ENCODE measurements around the gene ASB2.

ASB2 gene

DNA sequence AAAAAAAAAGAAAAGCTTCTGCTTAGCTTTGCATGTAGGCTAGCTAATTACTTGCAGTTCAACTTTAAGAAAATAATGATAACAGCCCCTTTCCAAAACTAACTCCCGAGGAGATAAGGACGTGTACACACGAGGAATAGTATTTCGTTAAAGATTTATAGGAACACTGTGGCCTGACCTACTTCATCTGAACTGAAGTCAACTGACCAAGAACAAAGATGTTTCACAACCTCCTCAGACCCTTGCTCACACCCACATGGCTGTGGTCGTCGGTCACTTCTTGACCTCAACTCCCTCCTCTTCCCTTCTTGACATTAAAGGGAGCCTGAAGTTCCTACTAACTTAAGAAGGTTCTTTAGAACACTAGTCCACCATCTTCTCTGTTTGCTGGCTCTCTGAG, 74.6 kb downstream of the ASB2 start:
- no peak for DNase-seq

DNA sequence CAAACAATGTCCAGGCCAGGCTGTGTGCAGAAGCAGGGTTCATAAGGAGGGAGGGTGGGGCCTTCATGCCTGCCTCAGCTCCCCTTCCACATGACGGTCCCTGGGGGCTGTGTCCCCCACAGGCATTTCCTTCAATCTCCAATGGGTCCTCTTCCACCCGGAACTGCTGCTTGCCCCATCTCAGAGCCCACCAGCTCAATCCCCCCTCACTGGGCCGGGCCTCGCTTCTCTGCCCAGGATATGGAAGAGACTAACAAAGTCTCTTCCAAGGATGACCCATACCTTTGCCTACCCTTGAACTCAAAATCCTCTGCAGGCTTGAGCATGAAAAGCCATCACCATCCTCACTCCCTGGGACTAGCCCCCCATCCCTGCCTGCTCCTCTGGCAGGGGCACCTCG, 77.6 kb downstream of the ASB2 start:
- no peak for DNase-seq

GRCh38 chr14:93898081-93898611, 78.2 kb downstream of the ASB2 start:
- DNase-seq = no peak

- peak in 1 of 2 experiments; percentile 15 for DNase-seq
Measured at GRCh38 chr14:93897476-93897845, 78.9 kb downstream of the ASB2 start.

DNA sequence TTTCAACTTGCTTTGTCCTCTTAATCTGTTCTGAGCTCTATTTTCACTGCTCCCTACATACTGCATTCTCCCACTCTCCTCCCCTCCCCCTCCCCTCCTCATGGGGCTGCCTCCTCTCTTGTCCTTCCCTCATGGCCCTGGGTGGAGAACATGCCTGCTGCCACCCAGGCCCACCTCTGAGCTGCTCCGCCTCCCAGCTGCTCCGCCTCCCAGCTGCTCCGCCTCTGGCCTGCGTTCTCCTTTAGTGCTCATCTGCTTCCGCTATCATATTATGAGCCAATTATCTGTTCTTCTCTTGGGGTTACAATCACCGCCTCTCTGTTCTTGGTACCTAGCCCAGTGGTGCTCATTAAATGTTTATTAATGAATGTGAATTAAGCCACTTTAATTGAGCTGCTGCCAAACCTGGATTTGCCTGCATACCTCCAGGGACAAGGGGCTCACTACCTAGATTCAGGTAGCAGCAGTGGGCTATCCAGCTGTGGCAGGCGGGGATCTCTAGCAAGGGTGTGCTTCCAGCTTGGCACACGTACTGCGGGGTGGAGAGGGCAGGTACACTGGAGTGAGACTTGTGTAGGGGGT, 81.3 kb downstream of the ASB2 start:
- DNase-seq = peak; percentile 69 to 78

DNA sequence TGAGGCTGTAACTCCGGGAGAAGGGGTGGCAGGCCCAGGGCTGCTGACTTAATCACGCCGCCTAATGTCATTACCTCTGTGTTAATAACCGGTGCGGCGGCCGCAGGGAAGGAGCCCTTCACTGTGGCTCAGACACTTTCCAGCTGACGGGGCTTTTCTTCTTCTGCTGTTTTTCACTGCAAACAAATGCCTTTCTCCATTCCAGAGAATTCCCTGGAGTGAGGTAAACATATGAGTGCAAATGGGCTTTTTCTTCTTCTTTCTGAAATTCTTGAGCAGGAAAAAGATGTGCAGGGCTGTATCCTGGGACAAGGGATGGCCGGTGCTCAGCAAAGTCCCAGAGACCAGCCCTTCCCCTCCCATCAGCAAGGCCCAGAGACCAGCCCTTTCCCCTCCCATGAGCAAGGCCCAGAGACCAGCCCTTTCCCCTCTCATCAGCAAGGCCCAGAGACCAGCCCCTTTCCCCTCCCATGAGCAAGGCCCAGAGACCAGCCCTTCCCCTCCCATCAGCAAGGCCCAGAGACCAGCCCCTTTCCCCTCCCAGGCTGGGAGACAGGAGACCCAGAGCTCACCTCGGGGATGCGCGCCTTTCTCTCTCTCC, 82.6 kb downstream of the ASB2 start:
- no peak for DNase-seq

DNA sequence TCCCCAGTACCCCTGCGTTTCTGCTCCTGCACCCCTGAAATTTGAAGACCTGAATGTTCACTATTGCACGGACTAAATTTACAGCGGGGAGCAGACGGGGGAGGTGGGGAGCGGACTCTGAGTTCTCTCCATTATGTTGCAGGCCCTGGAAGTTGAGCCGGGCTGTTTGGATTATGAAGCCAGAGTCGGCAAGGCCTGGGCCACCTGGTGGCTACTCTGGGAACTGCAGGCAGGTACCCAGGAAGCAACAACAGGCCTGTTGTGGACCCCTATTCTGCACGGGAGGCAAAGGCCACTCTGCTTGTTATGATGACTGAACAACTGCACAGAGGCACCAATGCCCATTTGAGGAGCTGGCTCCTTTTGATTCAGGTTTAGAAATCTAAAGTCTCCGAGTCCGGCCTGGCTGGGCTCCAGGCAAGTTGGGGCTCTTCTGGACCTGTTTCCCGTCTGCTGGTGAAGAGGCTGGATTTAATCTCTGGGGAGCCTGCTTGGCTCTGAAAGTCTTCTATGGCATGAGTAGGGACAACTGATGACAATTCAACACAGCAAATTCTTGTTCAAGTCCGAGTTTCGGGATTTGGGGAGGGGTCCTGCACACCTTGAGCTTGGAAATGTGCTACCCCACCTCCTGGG, 83.3 kb downstream of the ASB2 start:
- DNase-seq = peak; percentile 35 to 82

- no peak for DNase-seq
Measured at GRCh38 chr14:93892505-93892839, 83.9 kb downstream of the ASB2 start.

DNA sequence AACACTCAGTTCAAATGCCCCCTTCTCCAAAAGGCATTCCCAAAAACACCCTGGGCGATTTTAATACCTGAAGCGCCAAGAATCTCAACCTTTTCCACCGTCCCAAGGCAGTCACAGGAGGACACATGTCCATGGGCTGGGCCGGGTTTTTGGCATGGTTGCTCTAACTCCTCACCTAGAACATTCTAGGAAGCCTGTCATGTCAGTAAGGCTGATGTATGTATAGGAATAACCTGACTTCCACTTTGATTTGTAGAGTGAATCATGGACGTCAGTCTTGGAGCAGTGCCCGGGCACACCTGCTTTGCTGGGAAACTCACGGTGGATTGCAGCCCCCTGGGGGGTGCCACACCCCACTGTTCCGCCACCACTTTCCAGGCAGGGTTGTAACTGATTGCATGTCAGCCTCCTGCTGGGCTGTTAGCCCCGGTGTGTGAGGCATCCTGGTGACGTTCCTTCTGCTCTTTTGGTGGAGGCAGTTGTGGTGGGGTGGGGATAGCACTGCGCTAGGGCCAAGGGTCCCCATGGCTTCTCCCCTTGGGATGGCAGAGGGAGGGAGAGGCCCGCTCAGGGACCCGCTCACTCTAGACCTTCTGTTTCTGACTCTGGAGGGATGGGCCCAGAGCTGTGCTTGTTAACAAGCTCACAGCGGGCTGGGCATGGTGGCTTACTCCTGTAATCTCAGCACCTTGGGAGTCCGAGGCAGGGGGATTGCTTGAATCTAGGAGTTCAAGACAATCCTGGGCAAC, 84.4 kb downstream of the ASB2 start:
- no peak for DNase-seq

- no peak for DNase-seq
Measured at GRCh38 chr14:93889739-93890483, 86.5 kb downstream of the ASB2 start.

GRCh38 chr14:93888995-93889394, 87.4 kb downstream of the ASB2 start:
- no peak for DNase-seq

DNA sequence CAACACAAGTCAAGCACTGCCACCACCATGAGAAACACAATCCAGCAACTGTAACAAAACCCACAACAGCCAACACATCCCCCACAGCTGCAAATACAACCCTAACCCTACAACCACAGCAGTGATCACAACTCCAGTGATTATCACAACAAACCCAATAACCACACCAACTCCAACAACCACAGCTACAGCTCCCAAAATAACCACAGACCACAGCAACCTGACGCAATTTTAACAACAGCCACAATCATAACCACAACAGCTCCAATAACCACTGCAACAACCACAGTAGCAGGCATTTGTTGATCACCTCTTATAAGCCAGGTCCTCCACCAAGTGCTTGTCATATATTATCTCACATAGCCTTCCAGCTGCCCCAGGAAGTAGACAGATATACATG, 91.4 kb downstream of the ASB2 start:
- DNase-seq = no peak
